CD4-positive, alpha-beta T cell (primary cell): ENCODE measurements around the gene PID1. TPM values are rescaled to one million over a fixed set of nuclear protein-coding genes. Genes with fewer than 3 reads are reported as not detected.

ENCODE experiments used
- ATAC-seq: fragments of 200-7000 bp; cut with Tn5 transposase; one replicate; pipeline ENCODE4 v1.10.0; 2022; ENCODE audit warnings: mild to moderate bottlenecking; ENCODE audit not compliant: poor library complexity
- CTCF ChIA-PET: fragments of 350-600 bp; sonication (Branson Sonifier 250); formaldehyde crosslinking; loops from one replicate; lab custom pipeline; 2021; ENCODE audit warnings: antibody characterized with exemption, inconsistent platforms; lab: Charles Lee
- POLR2A ChIA-PET: fragments of 350-600 bp; sonication (Branson Sonifier 250); formaldehyde crosslinking; loops from one replicate; lab custom pipeline; 2021; ENCODE audit warnings: antibody characterized with exemption, inconsistent platforms; lab: Charles Lee
- DNase-seq, 14 experiments: peaks; one replicate each; pipeline ENCODE4 v3.0.0-alpha.2; 2013 to 2020; ENCODE audit warnings: mixed read lengths in 2 of 14
- H3K27ac ChIP-seq, 2 donors: one replicate each; pipeline versions ENCODE4 v1.5.1 to v1.7.0; 2013; ENCODE audit warnings: low read length in 2 of 2, low read depth in 1 of 2, mild to moderate bottlenecking in 1 of 2
- H3K27me3 ChIP-seq, 2 experiments: 1 replicate in 1 of 2; 2 replicates in 1 of 2; pipeline versions ENCODE4 v1.6.1 to v1.7.0; 2013; ENCODE audit warnings: low read length in 2 of 2, control low read depth in 1 of 2, mild to moderate bottlenecking in 1 of 2, moderate library complexity in 1 of 2; ENCODE audit not compliant: insufficient read depth in 2 of 2, control insufficient read depth in 1 of 2
- H3K36me3 ChIP-seq: one replicate; pipeline ENCODE4 v1.6.1; 2013; ENCODE audit warnings: low read length, control low read depth; ENCODE audit not compliant: insufficient read depth
- H3K4me1 ChIP-seq: one replicate; pipeline ENCODE4 v1.6.1; 2013; ENCODE audit warnings: low read length, control low read depth; ENCODE audit not compliant: insufficient read depth
- H3K4me3 ChIP-seq: one replicate; pipeline ENCODE4 v1.5.1; 2013; ENCODE audit warnings: mild to moderate bottlenecking, low read length, moderate library complexity
- H3K9me3 ChIP-seq, 2 experiments: 1 replicate in 1 of 2; 2 replicates in 1 of 2; pipeline versions ENCODE4 v1.6.1 to v1.7.0; 2013; ENCODE audit warnings: low read length in 2 of 2, mild to moderate bottlenecking in 2 of 2, control low read depth in 1 of 2, moderate library complexity in 1 of 2; ENCODE audit not compliant: control insufficient read depth in 1 of 2, insufficient read depth in 1 of 2
- H3K27ac Mint-ChIP-seq: one replicate; pipeline ENCODE4 v1.8.0; 2020; ENCODE audit warnings: mixed read lengths
- H3K27me3 Mint-ChIP-seq: one replicate; pipeline ENCODE4 v1.8.0; 2021; ENCODE audit warnings: mixed read lengths
- H3K36me3 Mint-ChIP-seq: one replicate; pipeline ENCODE4 v1.8.0; 2021; ENCODE audit warnings: low read depth, mixed read lengths
- H3K4me1 Mint-ChIP-seq: one replicate; pipeline ENCODE4 v1.8.0; 2021; ENCODE audit warnings: low read depth, mixed read lengths
- H3K4me3 Mint-ChIP-seq: one replicate; pipeline ENCODE4 v1.8.0; 2020; ENCODE audit warnings: mild to moderate bottlenecking, mixed read lengths
- H3K9me3 Mint-ChIP-seq: one replicate; pipeline ENCODE4 v1.8.0; 2020; ENCODE audit warnings: mixed read lengths
- intact Hi-C, 2 experiments: fragments of 100-400 bp; cut with DNase I in 1 of 2; cut with micrococcal nuclease in 1 of 2; formaldehyde crosslinking; loops; one replicate each; pipeline versions ENCODE4 v1.15.1 to v1.9.0; 2023 to 2025; cut with DNase I, micrococcal nuclease
- total RNA-seq, 174 experiments: library from RNA in 2 of 174; stranded (reverse) in 2 of 174; gene quantifications; one replicate each; pipeline ENCODE4 v1.2.3 and lab custom pipeline; 2021 to 2026
- TF ChIP-seq, protein P1 (sequence below): fragments of 200-600 bp; IDR thresholded peaks from one replicate; pipeline ENCODE4 v1.8.0; 2022; ENCODE audit warnings: antibody characterized with exemption, mild to moderate bottlenecking

The PID1 gene
- total RNA-seq, 2 experiments from 2014 or later, result 0.38 to 0.53 TPM

DNA sequence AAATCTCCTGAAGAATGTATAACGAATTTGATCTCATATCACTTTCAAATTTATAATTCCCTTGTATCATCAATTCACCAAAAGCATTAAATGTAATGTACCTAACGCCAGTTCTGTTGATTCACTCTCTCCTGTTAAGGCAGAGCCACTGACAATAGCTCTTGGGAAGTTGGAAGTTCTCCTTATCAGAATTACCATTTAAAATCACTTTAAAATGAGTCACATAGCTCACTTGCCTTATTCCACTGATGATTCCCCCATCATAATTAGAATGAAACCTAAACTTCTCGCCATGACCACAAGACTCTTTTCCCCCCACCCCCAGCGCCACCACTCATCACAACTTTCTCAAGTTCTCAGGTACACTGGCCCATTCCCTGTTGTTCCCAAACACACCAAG, 117.1 kb downstream of the PID1 start:
- H3K4me1 Mint-ChIP-seq, result no peaks in the 10 kb centered on the region
- H3K27me3 Mint-ChIP-seq, result no peaks in the 10 kb centered on the region
- Histone ChIP-seq H3K4me1 (no peaks in the 10 kb centered on the region), H3K4me3 (no peak overlapping the region), H3K27me3 (no peaks in the 10 kb centered on the region), H3K27ac (no peak overlapping the region), H3K9me3 (peaks cover 0 to 10% of the 10 kb centered on the region in 2 experiments), H3K36me3 (no peaks in the 10 kb centered on the region)
- ATAC-seq (no peak), DNase-seq (no peak)
- H3K4me3 Mint-ChIP-seq, result no peak overlapping the region
- intact Hi-C loops, result no loop called here
- H3K27ac Mint-ChIP-seq, result no peak overlapping the region
- POLR2A ChIA-PET, result no interaction called here
- no peaks in the 10 kb centered on the region for H3K36me3 Mint-ChIP-seq
- TF ChIP-seq, protein P1, sequence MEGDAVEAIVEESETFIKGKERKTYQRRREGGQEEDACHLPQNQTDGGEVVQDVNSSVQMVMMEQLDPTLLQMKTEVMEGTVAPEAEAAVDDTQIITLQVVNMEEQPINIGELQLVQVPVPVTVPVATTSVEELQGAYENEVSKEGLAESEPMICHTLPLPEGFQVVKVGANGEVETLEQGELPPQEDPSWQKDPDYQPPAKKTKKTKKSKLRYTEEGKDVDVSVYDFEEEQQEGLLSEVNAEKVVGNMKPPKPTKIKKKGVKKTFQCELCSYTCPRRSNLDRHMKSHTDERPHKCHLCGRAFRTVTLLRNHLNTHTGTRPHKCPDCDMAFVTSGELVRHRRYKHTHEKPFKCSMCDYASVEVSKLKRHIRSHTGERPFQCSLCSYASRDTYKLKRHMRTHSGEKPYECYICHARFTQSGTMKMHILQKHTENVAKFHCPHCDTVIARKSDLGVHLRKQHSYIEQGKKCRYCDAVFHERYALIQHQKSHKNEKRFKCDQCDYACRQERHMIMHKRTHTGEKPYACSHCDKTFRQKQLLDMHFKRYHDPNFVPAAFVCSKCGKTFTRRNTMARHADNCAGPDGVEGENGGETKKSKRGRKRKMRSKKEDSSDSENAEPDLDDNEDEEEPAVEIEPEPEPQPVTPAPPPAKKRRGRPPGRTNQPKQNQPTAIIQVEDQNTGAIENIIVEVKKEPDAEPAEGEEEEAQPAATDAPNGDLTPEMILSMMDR, result no peak
- CTCF ChIA-PET, result no interaction called here
- peaks cover 2% of the 10 kb centered on the region for H3K9me3 Mint-ChIP-seq

DNA sequence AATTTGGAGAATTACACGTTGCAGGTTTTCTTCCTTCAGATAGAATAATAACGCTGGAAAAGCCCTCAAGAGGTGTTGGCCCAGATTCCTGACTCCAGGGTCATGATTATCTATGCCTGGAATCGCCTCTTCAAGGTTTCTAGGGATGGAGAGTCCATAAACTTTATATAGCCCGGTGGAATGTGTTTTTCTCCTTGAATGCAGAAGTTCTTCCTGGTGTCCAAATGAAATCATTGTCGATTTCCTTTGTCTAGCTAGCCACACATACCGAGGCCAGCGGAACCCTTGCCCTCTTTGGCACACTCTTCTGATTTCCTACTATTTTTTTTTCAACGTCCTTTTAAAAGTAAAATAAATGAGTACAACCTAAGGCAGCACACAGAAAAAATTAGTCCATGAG, 117.8 kb downstream of the PID1 start:
- no peaks in the 10 kb centered on the region for H3K4me1 Mint-ChIP-seq
- no peak overlapping the region for H3K4me3 Mint-ChIP-seq
- H3K27ac Mint-ChIP-seq, result no peak overlapping the region
- no peaks in the 10 kb centered on the region for H3K27me3 Mint-ChIP-seq
- Histone ChIP-seq H3K4me1 (no peaks in the 10 kb centered on the region), H3K27ac (no peak overlapping the region), H3K27me3 (no peaks in the 10 kb centered on the region), H3K36me3 (no peaks in the 10 kb centered on the region), H3K9me3 (peaks cover 0 to 10% of the 10 kb centered on the region in 2 experiments), H3K4me3 (no peak overlapping the region)
- TF ChIP-seq, protein P1, result no peak
- CTCF ChIA-PET, result no interaction called here
- ATAC-seq (no peak), DNase-seq (no peak)
- H3K36me3 Mint-ChIP-seq, result no peaks in the 10 kb centered on the region
- intact Hi-C loops, result no loop called here
- POLR2A ChIA-PET, result no interaction called here
- peaks cover 2% of the 10 kb centered on the region for H3K9me3 Mint-ChIP-seq

- H3K36me3 ChIP-seq, result no peaks in the 10 kb centered on the region
- no peak for ATAC-seq
- ChIA-PET CTCF (no interaction called here), POLR2A (no interaction called here)
- DNase-seq, result no peak
- H3K27ac ChIP-seq, result no peak overlapping the region
- Mint-ChIP-seq H3K4me3 (no peak overlapping the region), H3K27ac (no peak overlapping the region), H3K9me3 (peaks cover 2% of the 10 kb centered on the region), H3K27me3 (no peaks in the 10 kb centered on the region), H3K4me1 (no peaks in the 10 kb centered on the region), H3K36me3 (no peaks in the 10 kb centered on the region)
- H3K27me3 ChIP-seq, result no peaks in the 10 kb centered on the region
- intact Hi-C loops, result no loop called here
- peaks cover 0 to 10% of the 10 kb centered on the region in 2 experiments for H3K9me3 ChIP-seq
- no peak overlapping the region for H3K4me3 ChIP-seq
- TF ChIP-seq, protein P1, result no peak
- no peaks in the 10 kb centered on the region for H3K4me1 ChIP-seq
Observed at GRCh38 chr2:229152674-229153073, 118.4 kb downstream of the PID1 start.
